ENCODE results near the gene MAPK4. TPM values are rescaled to one million over a fixed set of nuclear protein-coding genes. Genes with fewer than 3 reads are reported as not detected.

Gene MAPK4
- total RNA-seq, 2 donors from 2014 or later = 10.6 to 12.6 TPM

GRCh38 chr18:50734886-50735285 lies 175.0 kb downstream of the MAPK4 start:
- 98% methylated on average over 5 of the region's 5 CpGs for WGBS
- Histone ChIP-seq H3K4me3 (no peak overlapping the region), H3K4me1 (replicated peaks) (no peaks in the 10 kb centered on the region), H3K9me3 (no peaks in the 10 kb centered on the region), H3K36me3 (no peaks in the 10 kb centered on the region), H3K27ac (no peak overlapping the region), H3K27me3 (replicated peaks; ENCODE audit: insufficient read depth) (no peaks in the 10 kb centered on the region)
- intact Hi-C loops (cut with DNase I) = no loop called here
- no peak for TF ChIP-seq CTCF (IDR thresholded peaks at IDR 0.05)
- no peak for TF ChIP-seq POLR2AphosphoS5 (IDR thresholded peaks at IDR 0.05)
- TF ChIP-seq POLR2A (IDR thresholded peaks at IDR 0.05) = no peak
- no peak for DNase-seq (ENCODE audit: low spot score)

- Histone ChIP-seq H3K9me3 (no peaks in the 10 kb centered on the region), H3K4me3 (no peak overlapping the region), H3K27ac (no peak overlapping the region), H3K27me3 (replicated peaks; ENCODE audit: insufficient read depth) (no peaks in the 10 kb centered on the region), H3K4me1 (replicated peaks) (no peaks in the 10 kb centered on the region), H3K36me3 (no peaks in the 10 kb centered on the region)
- 65% methylated on average over 3 of the region's 3 CpGs for WGBS
- TF ChIP-seq POLR2AphosphoS5 (IDR thresholded peaks at IDR 0.05) = no peak
- TF ChIP-seq CTCF (IDR thresholded peaks at IDR 0.05) = no peak
- no peak for TF ChIP-seq POLR2A (IDR thresholded peaks at IDR 0.05)
- DNase-seq (ENCODE audit: low spot score) = no peak
- intact Hi-C loops (cut with DNase I) = no loop called here
Measured at GRCh38 chr18:50737127-50737526, 177.2 kb downstream of the MAPK4 start.

GRCh38 chr18:50738098-50738757 lies 178.3 kb downstream of the MAPK4 start:
- DNase-seq (ENCODE audit: low spot score) = no peak
- intact Hi-C loops (cut with DNase I) = no loop called here
- Histone ChIP-seq H3K4me1 (replicated peaks) (no peaks in the 10 kb centered on the region), H3K27me3 (replicated peaks; ENCODE audit: insufficient read depth) (no peaks in the 10 kb centered on the region), H3K36me3 (no peaks in the 10 kb centered on the region), H3K27ac (no peak overlapping the region), H3K9me3 (no peaks in the 10 kb centered on the region), H3K4me3 (no peak overlapping the region)
- TF ChIP-seq POLR2AphosphoS5 (IDR thresholded peaks at IDR 0.05) (no peak), POLR2A (IDR thresholded peaks at IDR 0.05) (no peak), CTCF (IDR thresholded peaks at IDR 0.05) (no peak)
- 88% methylated on average over 7 of the region's 7 CpGs for WGBS

GRCh38 chr18:50742952-50743351 lies 183.1 kb downstream of the MAPK4 start:
- Histone ChIP-seq H3K9me3 (no peaks in the 10 kb centered on the region), H3K27me3 (replicated peaks; ENCODE audit: insufficient read depth) (no peaks in the 10 kb centered on the region), H3K4me3 (no peak overlapping the region), H3K4me1 (replicated peaks) (no peaks in the 10 kb centered on the region), H3K27ac (no peak overlapping the region), H3K36me3 (no peaks in the 10 kb centered on the region)
- intact Hi-C loops (cut with DNase I) = no loop called here
- TF ChIP-seq POLR2AphosphoS5 (IDR thresholded peaks at IDR 0.05) = no peak
- no peak for DNase-seq (ENCODE audit: low spot score)

GRCh38 chr18:50744253-50744652 lies 184.4 kb downstream of the MAPK4 start:
- no peak for DNase-seq (ENCODE audit: low spot score)
- Histone ChIP-seq H3K27me3 (replicated peaks; ENCODE audit: insufficient read depth) (no peaks in the 10 kb centered on the region), H3K27ac (no peak overlapping the region), H3K9me3 (no peaks in the 10 kb centered on the region), H3K4me3 (no peak overlapping the region), H3K36me3 (no peaks in the 10 kb centered on the region), H3K4me1 (replicated peaks) (no peaks in the 10 kb centered on the region)
- TF ChIP-seq POLR2A (IDR thresholded peaks at IDR 0.05) (no peak), POLR2AphosphoS5 (IDR thresholded peaks at IDR 0.05) (no peak), CTCF (IDR thresholded peaks at IDR 0.05) (no peak)
- intact Hi-C loops (cut with DNase I) = no loop called here
- 92% methylated on average over 4 of the region's 4 CpGs for WGBS

All from prostate gland (tissue), 2 donors.